HepG2 (cell line): Measurements from ENCODE around the gene RASA4B. TPM values are rescaled to one million over a fixed set of nuclear protein-coding genes. Genes with fewer than 3 reads are reported as not detected.
A peak's percentile ranks its signal among the peaks of the same experiment; 100 is the strongest.

ENCODE experiments used
- ARHGAP35 ChIP-seq: sonication (generic); formaldehyde crosslinking; IDR thresholded peaks from 2 replicates; pipeline ENCODE4 v1.9.0; 2022; ENCODE audit warnings: mild to moderate bottlenecking, inconsistent platforms, moderate library complexity, missing genetic modification reagents, borderline replicate concordance
- HOXA9 ChIP-seq: sonication (generic); formaldehyde crosslinking; IDR thresholded peaks from 2 replicates; pipeline ENCODE4 v1.8.1; 2022; ENCODE audit warnings: missing genetic modification reagents, mild to moderate bottlenecking, moderate library complexity, borderline replicate concordance
- KLF16 ChIP-seq, 2 experiments: sonication (generic) in 1 of 2; formaldehyde crosslinking in 1 of 2; IDR thresholded peaks; 2 replicates each; pipeline versions ENCODE4 v1.6.1 to v1.8.0; 2016 to 2023; ENCODE audit warnings: missing genetic modification reagents in 2 of 2, missing compliant biosample characterization in 1 of 2
- PAWR ChIP-seq: sonication (generic); formaldehyde crosslinking; IDR thresholded peaks from 2 replicates; pipeline ENCODE4 v1.4.0; 2020; ENCODE audit warnings: missing genetic modification reagents, mild to moderate bottlenecking, borderline replicate concordance
- REPIN1 ChIP-seq: sonication (generic); formaldehyde crosslinking; IDR thresholded peaks from 2 replicates; pipeline ENCODE4 v1.8.0; 2022; ENCODE audit warnings: missing genetic modification reagents, low read depth, mild to moderate bottlenecking, borderline replicate concordance
- SALL1 ChIP-seq: sonication (generic); formaldehyde crosslinking; IDR thresholded peaks from 2 replicates; pipeline ENCODE4 v1.8.0; 2022; ENCODE audit warnings: mild to moderate bottlenecking, missing genetic modification reagents
- SMARCE1 ChIP-seq: fragments of 450-650 bp; IDR thresholded peaks from 2 replicates; pipeline ENCODE4 v1.6.1; 2017; ENCODE audit warnings: borderline replicate concordance
- TMF1 ChIP-seq: sonication (generic); formaldehyde crosslinking; IDR thresholded peaks from 2 replicates; pipeline ENCODE4 v1.8.1; 2022; ENCODE audit warnings: low read depth, missing genetic modification reagents
- ZNF12 ChIP-seq: sonication (generic); formaldehyde crosslinking; IDR thresholded peaks from 2 replicates; pipeline ENCODE4 v1.5.0; 2020; ENCODE audit warnings: missing genetic modification reagents
- ZNF121 ChIP-seq: sonication (generic); formaldehyde crosslinking; IDR thresholded peaks from 2 replicates; pipeline ENCODE4 v1.5.0; 2020; ENCODE audit warnings: mild to moderate bottlenecking, missing genetic modification reagents
- ZNF205 ChIP-seq: IDR thresholded peaks from 2 replicates; pipeline ENCODE4 v1.6.1; 2018; ENCODE audit warnings: missing biosample characterization, missing genetic modification reagents
- ZNF556 ChIP-seq: sonication (generic); formaldehyde crosslinking; IDR thresholded peaks from 2 replicates; pipeline ENCODE4 v1.4.0; 2020; ENCODE audit warnings: mild to moderate bottlenecking, missing genetic modification reagents, borderline replicate concordance
- ZNF564 ChIP-seq: sonication (generic); formaldehyde crosslinking; IDR thresholded peaks from 2 replicates; pipeline ENCODE4 v1.8.1; 2023; ENCODE audit warnings: mild to moderate bottlenecking, missing genetic modification reagents
- ZSCAN5A ChIP-seq: sonication (generic); formaldehyde crosslinking; IDR thresholded peaks from 2 replicates; pipeline ENCODE4 v1.8.0; 2022; ENCODE audit warnings: mild to moderate bottlenecking, missing genetic modification reagents, borderline replicate concordance
- polyA plus RNA-seq, 8 experiments: library from polyadenylated mRNA; depleted of rRNA in 3 of 8; stranded (reverse) in 7 of 8; unstranded in 1 of 8; fragments of >200 nt; fragmentation: Illumina TruSeq in 4 of 8; extraction: Trizol in 4 of 8; gene quantifications; 2 replicates each; pipeline versions ENCODE4 v1.2.1 to v1.2.3, GENCODE V29; 2011 to 2016; ENCODE audit warnings: low read depth in 4 of 8, missing spikeins in 1 of 8, mixed read lengths in 1 of 8; ENCODE audit not compliant: insufficient read depth in 1 of 8
- total RNA-seq, 5 experiments: library from RNA; depleted of rRNA; stranded (reverse); fragments of >200 nt; fragmentation: Illumina TruSeq; extraction: Trizol; gene quantifications; 2 replicates each; pipeline ENCODE4 v1.2.3, GENCODE V29; 2016; ENCODE audit warnings: low read depth in 1 of 5
- TF ChIP-seq, protein P1 (sequence below): sonication (generic); formaldehyde crosslinking; IDR thresholded peaks from 2 replicates; pipeline ENCODE4 v1.4.0; 2020; ENCODE audit warnings: mild to moderate bottlenecking, missing genetic modification reagents
- TF ChIP-seq, protein P2 (sequence below): sonication (generic); formaldehyde crosslinking; IDR thresholded peaks from 2 replicates; pipeline ENCODE4 v1.5.0; 2020; ENCODE audit warnings: missing genetic modification reagents, mild to moderate bottlenecking, borderline replicate concordance
- TF ChIP-seq, protein P3 (sequence below): sonication (generic); formaldehyde crosslinking; conservative IDR thresholded peaks from 2 replicates; pipeline ENCODE4 v1.4.0; 2020; ENCODE audit warnings: missing genetic modification reagents
- TF ChIP-seq, protein P4 (sequence below): sonication (generic); formaldehyde crosslinking; conservative IDR thresholded peaks from 2 replicates; pipeline ENCODE4 v1.8.0; 2022; ENCODE audit warnings: mild to moderate bottlenecking, moderate library complexity, missing genetic modification reagents
- TF ChIP-seq, protein P5 (sequence below): sonication (generic); formaldehyde crosslinking; IDR thresholded peaks from 2 replicates; pipeline ENCODE4 v1.4.0; 2020; ENCODE audit warnings: missing genetic modification reagents, mild to moderate bottlenecking, borderline replicate concordance

Gene RASA4B
- total and polyA plus RNA-seq, 2 of the 13 experiments (the other 11 are each of a cell fraction or from before 2014, with no cell fraction given) = 0.82 to 1.3 TPM

- TF ChIP-seq, protein P1, sequence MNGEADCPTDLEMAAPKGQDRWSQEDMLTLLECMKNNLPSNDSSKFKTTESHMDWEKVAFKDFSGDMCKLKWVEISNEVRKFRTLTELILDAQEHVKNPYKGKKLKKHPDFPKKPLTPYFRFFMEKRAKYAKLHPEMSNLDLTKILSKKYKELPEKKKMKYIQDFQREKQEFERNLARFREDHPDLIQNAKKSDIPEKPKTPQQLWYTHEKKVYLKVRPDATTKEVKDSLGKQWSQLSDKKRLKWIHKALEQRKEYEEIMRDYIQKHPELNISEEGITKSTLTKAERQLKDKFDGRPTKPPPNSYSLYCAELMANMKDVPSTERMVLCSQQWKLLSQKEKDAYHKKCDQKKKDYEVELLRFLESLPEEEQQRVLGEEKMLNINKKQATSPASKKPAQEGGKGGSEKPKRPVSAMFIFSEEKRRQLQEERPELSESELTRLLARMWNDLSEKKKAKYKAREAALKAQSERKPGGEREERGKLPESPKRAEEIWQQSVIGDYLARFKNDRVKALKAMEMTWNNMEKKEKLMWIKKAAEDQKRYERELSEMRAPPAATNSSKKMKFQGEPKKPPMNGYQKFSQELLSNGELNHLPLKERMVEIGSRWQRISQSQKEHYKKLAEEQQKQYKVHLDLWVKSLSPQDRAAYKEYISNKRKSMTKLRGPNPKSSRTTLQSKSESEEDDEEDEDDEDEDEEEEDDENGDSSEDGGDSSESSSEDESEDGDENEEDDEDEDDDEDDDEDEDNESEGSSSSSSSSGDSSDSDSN (CRISPR knock-in tag) = peak; percentile 73
- TF ChIP-seq ZNF564 = 0 out of 2 replicates have a peak, but pooled peaks have one; percentile 24
- TF ChIP-seq SMARCE1 = no peak
- TF ChIP-seq, protein P2, sequence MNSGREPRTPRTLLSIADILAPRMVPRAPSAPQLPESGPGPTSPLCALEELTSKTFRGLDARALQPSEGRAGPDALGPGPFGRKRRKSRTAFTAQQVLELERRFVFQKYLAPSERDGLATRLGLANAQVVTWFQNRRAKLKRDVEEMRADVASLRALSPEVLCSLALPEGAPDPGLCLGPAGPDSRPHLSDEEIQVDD = 0 out of 2 replicates have a peak, but pooled peaks have one; percentile 21
- peak; percentile 47; the same call in 1 of the 2 replicates for TF ChIP-seq ZNF556
- peak; percentile 77; the same call in 1 of the 2 replicates for TF ChIP-seq REPIN1 (CRISPR knock-in tag)
- no peak for TF ChIP-seq ZNF205 (CRISPR knock-in tag)
- no peak; the same call in 1 of the 2 replicates for TF ChIP-seq ZSCAN5A (CRISPR knock-in tag)
- TF ChIP-seq SALL1 (CRISPR knock-in tag) = peak; percentile 81
- TF ChIP-seq ZNF12 (CRISPR knock-in tag) = no peak
- TF ChIP-seq PAWR (CRISPR knock-in tag) = no peak
- no peak for TF ChIP-seq ZNF121 (CRISPR knock-in tag)
- peak; percentile 75; the same call in 1 of the 2 replicates for TF ChIP-seq HOXA9 (CRISPR knock-in tag)
- TF ChIP-seq, protein P3, sequence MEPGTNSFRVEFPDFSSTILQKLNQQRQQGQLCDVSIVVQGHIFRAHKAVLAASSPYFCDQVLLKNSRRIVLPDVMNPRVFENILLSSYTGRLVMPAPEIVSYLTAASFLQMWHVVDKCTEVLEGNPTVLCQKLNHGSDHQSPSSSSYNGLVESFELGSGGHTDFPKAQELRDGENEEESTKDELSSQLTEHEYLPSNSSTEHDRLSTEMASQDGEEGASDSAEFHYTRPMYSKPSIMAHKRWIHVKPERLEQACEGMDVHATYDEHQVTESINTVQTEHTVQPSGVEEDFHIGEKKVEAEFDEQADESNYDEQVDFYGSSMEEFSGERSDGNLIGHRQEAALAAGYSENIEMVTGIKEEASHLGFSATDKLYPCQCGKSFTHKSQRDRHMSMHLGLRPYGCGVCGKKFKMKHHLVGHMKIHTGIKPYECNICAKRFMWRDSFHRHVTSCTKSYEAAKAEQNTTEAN (CRISPR knock-in tag) = 0 out of 2 replicates have a peak, but pooled peaks have one; percentile 16
- TF ChIP-seq, protein P4, sequence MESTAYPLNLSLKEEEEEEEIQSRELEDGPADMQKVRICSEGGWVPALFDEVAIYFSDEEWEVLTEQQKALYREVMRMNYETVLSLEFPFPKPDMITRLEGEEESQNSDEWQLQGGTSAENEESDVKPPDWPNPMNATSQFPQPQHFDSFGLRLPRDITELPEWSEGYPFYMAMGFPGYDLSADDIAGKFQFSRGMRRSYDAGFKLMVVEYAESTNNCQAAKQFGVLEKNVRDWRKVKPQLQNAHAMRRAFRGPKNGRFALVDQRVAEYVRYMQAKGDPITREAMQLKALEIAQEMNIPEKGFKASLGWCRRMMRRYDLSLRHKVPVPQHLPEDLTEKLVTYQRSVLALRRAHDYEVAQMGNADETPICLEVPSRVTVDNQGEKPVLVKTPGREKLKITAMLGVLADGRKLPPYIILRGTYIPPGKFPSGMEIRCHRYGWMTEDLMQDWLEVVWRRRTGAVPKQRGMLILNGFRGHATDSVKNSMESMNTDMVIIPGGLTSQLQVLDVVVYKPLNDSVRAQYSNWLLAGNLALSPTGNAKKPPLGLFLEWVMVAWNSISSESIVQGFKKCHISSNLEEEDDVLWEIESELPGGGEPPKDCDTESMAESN = peak; percentile 79; the same call in 1 of the 2 replicates
- peak; percentile 88 for TF ChIP-seq ARHGAP35 (CRISPR knock-in tag)
- TF ChIP-seq, protein P5, sequence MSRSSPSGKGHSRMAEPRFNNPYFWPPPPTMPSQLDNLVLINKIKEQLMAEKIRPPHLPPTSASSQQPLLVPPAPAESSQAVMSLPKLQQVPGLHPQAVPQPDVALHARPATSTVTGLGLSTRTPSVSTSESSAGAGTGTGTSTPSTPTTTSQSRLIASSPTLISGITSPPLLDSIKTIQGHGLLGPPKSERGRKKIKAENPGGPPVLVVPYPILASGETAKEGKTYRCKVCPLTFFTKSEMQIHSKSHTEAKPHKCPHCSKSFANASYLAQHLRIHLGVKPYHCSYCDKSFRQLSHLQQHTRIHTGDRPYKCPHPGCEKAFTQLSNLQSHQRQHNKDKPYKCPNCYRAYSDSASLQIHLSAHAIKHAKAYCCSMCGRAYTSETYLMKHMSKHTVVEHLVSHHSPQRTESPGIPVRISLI (CRISPR knock-in tag) = no peak
- TF ChIP-seq KLF16 (CRISPR knock-in tag; IDR thresholded peaks at IDR 0.05) = 0 out of 4 replicates have a peak, but pooled peaks have one; percentile 17 to 26
- TF ChIP-seq TMF1 (CRISPR knock-in tag) = peak; percentile 66; the same call in 1 of the 2 replicates
Observed at GRCh38 chr7:102464577-102465280, 52.8 kb downstream of the RASA4B start, which contains the start of the genes ALKBH4 and LRWD1 (continued).
